ENCODE measurements around the gene PRAF2.

PRAF2 gene

DNA sequence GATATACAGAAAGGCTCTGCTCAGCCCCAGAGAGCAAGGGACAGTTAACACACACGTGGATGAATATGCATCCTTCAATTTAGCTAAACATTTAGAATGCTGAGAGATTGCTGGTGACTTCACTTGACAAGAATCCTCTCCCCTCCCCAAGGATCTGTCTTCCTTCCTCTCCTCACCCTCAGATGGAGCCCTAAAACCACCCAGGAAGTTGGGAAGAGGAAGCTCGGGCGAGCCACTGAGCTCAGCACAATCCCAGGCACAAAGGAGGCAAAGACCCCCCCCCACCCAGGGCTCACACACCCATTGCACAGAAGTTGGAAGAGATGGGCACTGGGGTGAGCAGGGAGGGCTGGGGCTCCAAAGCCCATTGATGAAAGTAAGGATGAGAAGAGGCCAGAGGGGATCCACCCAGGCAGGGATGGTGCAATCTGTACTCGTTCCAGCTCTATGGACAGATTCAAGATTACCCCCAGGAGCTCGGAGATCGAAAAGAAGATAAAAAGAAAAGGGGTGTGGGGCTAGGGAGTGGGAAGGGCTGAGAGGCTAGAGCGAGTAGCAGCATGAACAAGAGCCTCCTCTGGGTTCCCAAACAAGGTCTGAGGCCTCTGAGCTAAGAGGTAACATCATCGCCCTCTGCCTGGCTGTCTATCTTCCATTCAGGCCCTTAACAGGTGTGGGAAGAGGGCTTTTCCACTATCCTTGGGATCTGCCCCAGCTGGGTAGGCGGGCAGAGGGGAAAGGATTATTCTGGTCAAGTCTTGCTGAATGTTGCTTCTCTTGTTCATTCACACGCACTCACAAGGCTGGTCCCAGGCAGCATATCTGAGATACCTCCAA, 31.8 kb downstream of the PRAF2 start:
- DNase-seq = no peak

DNA sequence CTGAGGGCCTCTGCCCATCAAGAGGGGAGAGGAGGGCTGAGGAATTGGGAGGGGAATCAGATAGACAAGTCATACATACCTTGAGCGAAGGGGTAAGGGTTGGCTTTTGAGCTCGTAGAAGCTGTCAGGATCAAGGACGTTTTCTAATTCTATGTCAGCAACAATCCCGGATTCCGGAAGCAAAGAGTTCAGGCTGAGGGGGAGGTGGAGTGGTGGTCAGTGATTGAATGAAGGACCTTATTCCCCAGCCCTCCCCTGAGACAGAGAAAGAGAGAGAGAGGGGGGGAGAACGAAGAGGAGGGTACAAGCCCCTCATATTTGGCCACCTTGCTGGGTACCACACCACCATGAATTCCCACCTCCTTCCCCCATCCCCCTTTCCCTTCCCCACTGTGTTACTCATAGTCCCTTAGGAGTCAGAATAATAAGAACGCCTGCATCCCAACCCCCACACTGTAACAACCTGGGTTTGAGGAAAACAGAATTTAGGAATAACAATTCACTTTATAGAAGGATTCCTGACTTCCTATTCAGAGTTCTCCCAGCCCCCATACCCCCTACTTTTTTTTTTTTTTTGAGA, 33.3 kb downstream of the PRAF2 start:
- DNase-seq = no peak

DNA sequence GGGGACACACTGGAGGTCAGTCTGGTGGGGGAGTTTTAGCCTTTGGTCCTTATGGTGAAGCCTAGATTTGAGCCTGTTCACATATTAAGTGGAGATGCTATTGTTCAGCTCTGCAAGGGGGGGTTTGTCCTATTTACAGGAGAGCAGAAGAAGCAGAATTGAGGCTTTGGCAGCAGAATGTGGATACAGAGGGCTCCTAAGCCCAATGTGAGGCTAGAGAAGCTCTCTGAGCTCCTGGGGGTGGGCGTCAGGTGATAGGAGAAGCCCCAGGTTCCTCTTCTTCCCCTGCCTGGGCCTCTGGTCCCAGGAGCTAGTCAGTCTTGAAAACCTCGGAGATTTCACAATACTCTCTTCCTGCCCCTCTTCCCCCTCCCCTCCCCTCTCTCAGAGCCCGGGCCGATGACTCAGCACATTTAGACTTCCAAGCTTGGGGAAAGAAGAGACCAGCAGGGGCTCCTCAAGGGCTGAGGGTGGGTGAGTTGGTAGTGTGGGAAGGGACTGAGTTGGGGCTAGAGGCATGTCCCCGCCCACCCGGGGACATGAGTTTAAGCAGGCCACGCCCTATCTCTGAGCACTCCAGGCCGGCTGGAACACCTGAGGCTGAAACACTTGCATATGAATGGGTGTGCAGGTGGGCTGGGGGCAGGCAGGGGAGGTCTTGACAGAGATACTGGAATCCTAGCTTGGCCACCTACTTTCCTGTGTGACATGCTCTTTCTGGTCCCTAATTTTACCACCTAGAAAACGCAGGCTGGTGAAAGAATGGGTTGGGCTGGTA, 34.0 kb downstream of the PRAF2 start:
- DNase-seq = no peak

GRCh38 chrX:49037883-49038475, 35.8 kb downstream of the PRAF2 start:
- no peak for DNase-seq

GRCh38 chrX:49030283-49030682, 43.5 kb downstream of the PRAF2 start:
- no peak for DNase-seq

GRCh38 chrX:49029876-49030275, 43.9 kb downstream of the PRAF2 start:
- DNase-seq = no peak

Data from NCI-H187 treated with DMSO at 0.1 percent for 48 hours (cell line).